Left ventricle myocardium inferior (tissue), 1 donor: ENCODE measurements around the gene RFXANK. TPM values are rescaled to one million over a fixed set of nuclear protein-coding genes. Genes with fewer than 3 reads are reported as not detected.

ENCODE experiments used
- DNase-seq: peaks from one replicate; pipeline ENCODE4 v3.0.0-alpha.2; 2020
- H3K27ac ChIP-seq: fragments of 200-600 bp; replicated peaks from 2 replicates; pipeline ENCODE4 v1.8.0; 2021
- H3K27me3 ChIP-seq: fragments of 200-600 bp; 2 replicates; pipeline ENCODE4 v1.8.0; 2021; ENCODE audit warnings: low read depth
- H3K36me3 ChIP-seq: fragments of 200-600 bp; 2 replicates; pipeline ENCODE4 v1.8.0; 2021
- H3K4me1 ChIP-seq: fragments of 200-600 bp; 2 replicates; pipeline ENCODE4 v1.8.0; 2021
- H3K4me3 ChIP-seq: fragments of 200-600 bp; 2 replicates; pipeline ENCODE4 v1.8.0; 2021; ENCODE audit warnings: mild to moderate bottlenecking, moderate library complexity
- H3K9me3 ChIP-seq: fragments of 200-600 bp; replicated peaks from 2 replicates; pipeline ENCODE4 v1.8.0; 2021
- CTCF ChIP-seq: fragments of 200-600 bp; IDR thresholded peaks from 2 replicates; pipeline ENCODE4 v1.8.0; 2021; ENCODE audit warnings: antibody characterized with exemption, mild to moderate bottlenecking, borderline replicate concordance
- intact Hi-C: fragments of 100-400 bp; cut with micrococcal nuclease; formaldehyde crosslinking; loops from one replicate; pipeline ENCODE4 v1.11.0; 2022
- long read RNA-seq: library from polyadenylated mRNA; unstranded; transcript quantifications from one replicate; pipeline ENCODE4 v2.0.0, GENCODE V29; 2021
- total RNA-seq: library from RNA; stranded (reverse); fragmentation: NEBNext Ultra II Directional; extraction: Animal tissue kit (Norgen Biotek cat#: 25700); gene quantifications from one replicate; pipeline ENCODE4 v1.2.1, GENCODE V29; 2021
- donor health status: DM: no; HTN: yes; CAD: no; lungs with severe emphysema.

The RFXANK gene
- total RNA-seq: 37.2 TPM
- long read RNA-seq, transcript RFXANK-203 (9 exons, 1,212 nt): major isoform, 6 of 28 reads
- long read RNA-seq, partial matches to known transcripts: 18 of 28 reads
- long read RNA-seq, other reads (novel, unspliced or antisense): 4 of 28 reads

GRCh38 chr19:19192078-19192882 lies at the start of gene RFXANK, which contains the start of gene BORCS8:
Gene RFXANK (plus strand): TSS chr19:19192258. CDS start chr19:19193947, 1,689 bp downstream.
Gene BORCS8 (minus strand): TSS chr19:19192152. CDS start chr19:19192117, 35 bp downstream.
- Histone ChIP-seq H3K9me3 (no peaks in the 10 kb centered on the region), H3K27ac (peak within 1 kb of the TSS; percentile 100), H3K4me3 (peak within 1 kb of the TSS; percentile 86), H3K27me3 (no peaks in the 10 kb centered on the region), H3K4me1 (peaks cover 61% of the 10 kb centered on the region), H3K36me3 (peaks cover 13% of the 10 kb centered on the region)
- TF ChIP-seq CTCF: no peak
- intact Hi-C loops: no loop called here
- DNase-seq: peak; percentile 99

- Histone ChIP-seq H3K4me3 (no peak overlapping the region), H3K27me3 (no peaks in the 10 kb centered on the region), H3K9me3 (no peaks in the 10 kb centered on the region), H3K27ac (no peak overlapping the region), H3K4me1 (peaks cover 15% of the 10 kb centered on the region), H3K36me3 (peaks cover 9% of the 10 kb centered on the region)
- no peak for DNase-seq
- TF ChIP-seq CTCF: no peak
- intact Hi-C loops: no loop called here
These were observed 49.7 kb upstream of the RFXANK start for GRCh38 chr19:19142347-19142746.

GRCh38 chr19:19145281-19145680 lies 46.8 kb upstream of the RFXANK start:
- intact Hi-C loops: no loop called here
- no peak overlapping the region for H3K4me3 ChIP-seq
- no peaks in the 10 kb centered on the region for H3K9me3 ChIP-seq
- peaks cover 28% of the 10 kb centered on the region for H3K36me3 ChIP-seq
- no peaks in the 10 kb centered on the region for H3K27me3 ChIP-seq
- TF ChIP-seq CTCF: no peak
- H3K27ac ChIP-seq: no peak overlapping the region
- peaks cover 7% of the 10 kb centered on the region for H3K4me1 ChIP-seq
- no peak for DNase-seq

GRCh38 chr19:19145684-19146608 lies 46.1 kb upstream of the RFXANK start:
- Histone ChIP-seq H3K9me3 (no peaks in the 10 kb centered on the region), H3K27ac (peak overlapping the region; percentile 48), H3K4me1 (peaks cover 7% of the 10 kb centered on the region), H3K27me3 (no peaks in the 10 kb centered on the region), H3K36me3 (peaks cover 28% of the 10 kb centered on the region), H3K4me3 (peak overlapping the region; percentile 48)
- intact Hi-C loops: no loop called here
- peak; percentile 80 for DNase-seq
- peak; percentile 90 for TF ChIP-seq CTCF

- no peak for DNase-seq
- Histone ChIP-seq H3K27ac (no peak overlapping the region), H3K9me3 (no peaks in the 10 kb centered on the region), H3K27me3 (no peaks in the 10 kb centered on the region), H3K4me3 (no peak overlapping the region), H3K4me1 (peaks cover 7% of the 10 kb centered on the region), H3K36me3 (peaks cover 28% of the 10 kb centered on the region)
- TF ChIP-seq CTCF: no peak
- intact Hi-C loops: no loop called here
These were observed 45.2 kb upstream of the RFXANK start for GRCh38 chr19:19146865-19147264.
